Hypothalamus (tissue), 51 donors: ENCODE data around the gene TMEM63C.
"Not testable (repeated sequence)": the region's sequence is repeated elsewhere in the genome, so short reads cannot be mapped to it uniquely, and the experiment has no call there.

Experiments
- DNase-seq, 51 donors: peaks; one replicate each; lab custom pipeline; 2025; lab: John Stamatoyannopoulos, UW

TMEM63C gene

GRCh38 chr14:77271113-77271710, 89.6 kb downstream of the TMEM63C start, which contains the start of gene NGB:
NGB (minus strand) TSS chr14:77271206; CDS start chr14:77270937, 269 bp downstream.
- no peak for DNase-seq

- DNase-seq: no peak
Observed at GRCh38 chr14:77272261-77272660, 90.7 kb downstream of the TMEM63C start.

GRCh38 chr14:77273796-77274195, 92.2 kb downstream of the TMEM63C start:
- no peak for DNase-seq

GRCh38 chr14:77275041-77275580, 93.5 kb downstream of the TMEM63C start:
- DNase-seq: peak in 5 of 51 donors; percentile 20 to 51 (median 25)

GRCh38 chr14:77275601-77276017, 94.0 kb downstream of the TMEM63C start:
- DNase-seq: peak in 10 of 51 donors; percentile 8 to 61 (median 32)

GRCh38 chr14:77276295-77276935, 94.8 kb downstream of the TMEM63C start:
- DNase-seq: no peak

- DNase-seq: no peak
Observed at GRCh38 chr14:77276959-77277358, 95.4 kb downstream of the TMEM63C start.

GRCh38 chr14:77278461-77279230, 97.0 kb downstream of the TMEM63C start:
- no peak for DNase-seq

GRCh38 chr14:77279719-77280118, 98.1 kb downstream of the TMEM63C start:
- no peak for DNase-seq

GRCh38 chr14:77280921-77281320, 99.3 kb downstream of the TMEM63C start:
- DNase-seq: not testable (repeated sequence)

GRCh38 chr14:77281852-77282410, 100.3 kb downstream of the TMEM63C start:
- DNase-seq: no peak

- no peak for DNase-seq
Observed at GRCh38 chr14:77284066-77284465, 102.5 kb downstream of the TMEM63C start.

GRCh38 chr14:77284466-77284865, 102.9 kb downstream of the TMEM63C start:
- no peak for DNase-seq

GRCh38 chr14:77286576-77286975, 105.0 kb downstream of the TMEM63C start:
- DNase-seq: no peak

- no peak for DNase-seq
Observed at GRCh38 chr14:77290705-77291104, 109.1 kb downstream of the TMEM63C start.

GRCh38 chr14:77296155-77296554, 114.6 kb downstream of the TMEM63C start:
- peak in 2 of 51 donors; percentile 10 to 22 for DNase-seq

- no peak for DNase-seq
Observed at GRCh38 chr14:77296906-77297305, 115.3 kb downstream of the TMEM63C start.

GRCh38 chr14:77299771-77300170, 118.2 kb downstream of the TMEM63C start:
- no peak for DNase-seq

GRCh38 chr14:77301103-77301502, 119.5 kb downstream of the TMEM63C start:
- peak; percentile 20 to 93 (median 77) for DNase-seq

- DNase-seq: no peak
Observed at GRCh38 chr14:77302926-77303325, 121.3 kb downstream of the TMEM63C start.
